Ascending aorta (tissue), 2 donors: Measurements from ENCODE around the gene CD79A. TPM values are rescaled to one million over a fixed set of nuclear protein-coding genes. Genes with fewer than 3 reads are reported as not detected.
"Not testable (repeated sequence)": the region's sequence is repeated elsewhere in the genome, so short reads cannot be mapped to it uniquely, and the experiment has no call there.

Source experiments
- DNase-seq, 2 donors: peaks; one replicate each; pipeline ENCODE4 v3.0.0-alpha.2; 2019; ENCODE audit warnings: low spot score in 2 of 2
- H3K27ac ChIP-seq, 2 donors: fragments of 200-600 bp; sonication (generic); one replicate each; pipeline ENCODE4 v1.5.1; 2016 to 2017; ENCODE audit warnings: mild to moderate bottlenecking in 1 of 2
- H3K27me3 ChIP-seq: fragments of 200-600 bp; sonication (generic); one replicate; pipeline ENCODE4 v1.5.1; 2017
- H3K36me3 ChIP-seq, 2 donors: fragments of 200-600 bp; sonication (generic); one replicate each; pipeline ENCODE4 v1.5.1; 2016
- H3K4me1 ChIP-seq, 2 donors: fragments of 200-600 bp; sonication (generic); one replicate each; pipeline ENCODE4 v1.5.1; 2016 to 2017; ENCODE audit warnings: mild to moderate bottlenecking in 1 of 2
- H3K4me3 ChIP-seq, 2 donors: fragments of 200-600 bp; sonication (generic); one replicate each; pipeline ENCODE4 v1.5.1; 2016 to 2017; ENCODE audit warnings: mild to moderate bottlenecking in 1 of 2
- H3K9me3 ChIP-seq, 2 donors: fragments of 200-600 bp; sonication (generic); one replicate each; pipeline ENCODE4 v1.5.1; 2016
- intact Hi-C: fragments of 100-400 bp; cut with DNase I; formaldehyde crosslinking; loops from one replicate; pipeline ENCODE4 v1.15.1; 2023
- total RNA-seq: library from RNA; depleted of rRNA; stranded (reverse); fragments of >200 nt; gene quantifications from one replicate; pipeline ENCODE4 v1.1.0, GENCODE V29; 2016
- TF ChIP-seq, protein P1 (sequence below), 3 experiments: fragments of 200-600 bp in 2 of 3; fragments of 450-650 bp in 1 of 3; sonication (generic) in 2 of 3; IDR thresholded peaks; one replicate each; pipeline ENCODE4 v1.5.1; 2016 to 2019; ENCODE audit warnings: antibody characterized with exemption in 3 of 3, mild to moderate bottlenecking in 1 of 3, moderate library complexity in 1 of 3

CD79A gene
- total RNA-seq, 1 donor from 2014 or later, result not detected

DNA sequence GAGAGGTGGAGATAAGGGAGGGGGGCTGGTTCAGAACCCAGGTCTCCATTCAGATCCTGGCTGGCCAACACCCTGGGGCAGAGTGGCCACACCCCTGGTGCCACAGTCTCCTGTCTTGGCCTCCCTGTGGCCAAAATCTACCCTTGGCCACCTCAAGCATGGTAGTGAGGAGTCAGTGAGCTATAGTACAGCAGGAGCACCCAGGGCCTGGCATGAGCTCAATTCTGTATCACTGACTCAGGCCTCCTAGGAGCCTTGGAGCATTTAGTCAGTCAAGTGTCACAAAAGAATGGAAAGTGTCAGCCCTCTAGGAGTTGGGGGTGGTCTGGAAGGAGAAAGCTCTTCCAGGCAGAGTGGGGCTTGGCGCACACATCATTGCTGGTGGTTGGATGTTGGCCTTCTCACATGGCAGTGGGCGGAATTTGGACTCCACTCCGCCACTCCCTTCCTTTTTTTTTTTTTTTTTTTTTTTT is 6.6 kb upstream of the CD79A start:
- intact Hi-C loops, result no loop called here
- Histone ChIP-seq H3K9me3 (no peaks in the 10 kb centered on the region), H3K27ac (no peak overlapping the region), H3K36me3 (peaks cover 59 to 60% of the 10 kb centered on the region in 2 donors), H3K4me3 (no peak overlapping the region), H3K27me3 (no peaks in the 10 kb centered on the region), H3K4me1 (no peaks in the 10 kb centered on the region)
- DNase-seq, result no peak
- TF ChIP-seq, protein P1, sequence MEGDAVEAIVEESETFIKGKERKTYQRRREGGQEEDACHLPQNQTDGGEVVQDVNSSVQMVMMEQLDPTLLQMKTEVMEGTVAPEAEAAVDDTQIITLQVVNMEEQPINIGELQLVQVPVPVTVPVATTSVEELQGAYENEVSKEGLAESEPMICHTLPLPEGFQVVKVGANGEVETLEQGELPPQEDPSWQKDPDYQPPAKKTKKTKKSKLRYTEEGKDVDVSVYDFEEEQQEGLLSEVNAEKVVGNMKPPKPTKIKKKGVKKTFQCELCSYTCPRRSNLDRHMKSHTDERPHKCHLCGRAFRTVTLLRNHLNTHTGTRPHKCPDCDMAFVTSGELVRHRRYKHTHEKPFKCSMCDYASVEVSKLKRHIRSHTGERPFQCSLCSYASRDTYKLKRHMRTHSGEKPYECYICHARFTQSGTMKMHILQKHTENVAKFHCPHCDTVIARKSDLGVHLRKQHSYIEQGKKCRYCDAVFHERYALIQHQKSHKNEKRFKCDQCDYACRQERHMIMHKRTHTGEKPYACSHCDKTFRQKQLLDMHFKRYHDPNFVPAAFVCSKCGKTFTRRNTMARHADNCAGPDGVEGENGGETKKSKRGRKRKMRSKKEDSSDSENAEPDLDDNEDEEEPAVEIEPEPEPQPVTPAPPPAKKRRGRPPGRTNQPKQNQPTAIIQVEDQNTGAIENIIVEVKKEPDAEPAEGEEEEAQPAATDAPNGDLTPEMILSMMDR (IDR thresholded peaks at IDR 0.05), result no peak

GRCh38 chr19:41871573-41872383 is 5.3 kb upstream of the CD79A start:
- intact Hi-C loops, result no loop called here

DNA sequence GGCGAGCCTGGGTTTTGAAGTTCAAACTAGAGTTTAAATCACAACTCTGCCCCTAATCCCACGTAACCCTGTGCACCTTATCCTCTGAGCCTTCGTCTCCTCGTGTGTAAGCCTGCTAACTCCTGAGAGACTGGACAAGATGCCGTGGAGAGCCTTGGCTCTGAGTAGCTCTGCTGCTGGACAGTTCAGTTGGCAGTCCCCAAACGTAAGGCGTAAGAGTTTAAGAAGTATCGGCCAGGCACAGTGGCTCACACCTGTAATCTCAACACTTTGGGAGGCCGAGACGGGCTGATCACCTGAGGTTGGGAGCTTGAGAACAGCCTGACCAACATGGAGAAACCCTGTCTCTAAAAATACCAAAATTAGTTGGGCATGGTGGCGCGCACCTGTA is 4.7 kb upstream of the CD79A start:
- Histone ChIP-seq H3K4me3 (no peak overlapping the region), H3K27ac (no peak overlapping the region), H3K4me1 (no peaks in the 10 kb centered on the region), H3K27me3 (no peaks in the 10 kb centered on the region), H3K9me3 (no peaks in the 10 kb centered on the region), H3K36me3 (peaks cover 45 to 47% of the 10 kb centered on the region in 2 donors)
- intact Hi-C loops, result no loop called here
- TF ChIP-seq, protein P1 (IDR thresholded peaks at IDR 0.05), result no peak
- DNase-seq, result no peak

More at GRCh38 chr19:41871573-41872383, 5.3 kb upstream of the CD79A start:
- H3K27ac ChIP-seq, result no peak overlapping the region
- DNase-seq, result no peak
- peaks cover 51% of the 10 kb centered on the region in 2 donors for H3K36me3 ChIP-seq
- H3K4me3 ChIP-seq, result no peak overlapping the region
- TF ChIP-seq, protein P1 (IDR thresholded peaks at IDR 0.05), result no peak
- H3K27me3 ChIP-seq, result no peaks in the 10 kb centered on the region
- H3K9me3 ChIP-seq, result no peaks in the 10 kb centered on the region
- H3K4me1 ChIP-seq, result no peaks in the 10 kb centered on the region

- DNase-seq, result no peak
- TF ChIP-seq, protein P1 (IDR thresholded peaks at IDR 0.05), result peak in 2 of 3 experiments; percentile 29 to 52
- Histone ChIP-seq H3K4me3 (no peak overlapping the region), H3K4me1 (no peaks in the 10 kb centered on the region), H3K27me3 (no peaks in the 10 kb centered on the region), H3K9me3 (no peaks in the 10 kb centered on the region), H3K27ac (no peak overlapping the region), H3K36me3 (peaks cover 39 to 41% of the 10 kb centered on the region in 2 donors)
- intact Hi-C loops, result no loop called here
Measured at GRCh38 chr19:41872775-41873647, 4.1 kb upstream of the CD79A start.

DNA sequence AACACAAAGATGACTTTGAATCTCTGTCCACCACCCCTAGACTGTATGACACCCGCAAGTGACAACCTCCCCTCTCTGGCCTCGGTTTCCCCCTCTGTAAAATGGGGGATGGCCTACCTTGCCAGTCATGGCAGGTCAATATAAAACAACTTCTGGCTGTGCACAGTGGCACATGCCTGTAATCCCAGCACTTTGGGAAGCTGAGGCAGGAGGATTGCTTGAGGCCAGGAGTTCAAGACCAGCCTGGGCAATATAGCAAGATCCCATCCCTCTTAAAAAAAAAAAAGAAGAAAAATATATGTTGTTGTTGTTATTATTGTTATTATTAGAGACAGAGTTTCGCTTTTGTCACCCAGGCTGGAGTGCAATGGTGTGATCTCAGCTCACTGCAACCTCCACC is 1.1 kb upstream of the CD79A start:
- DNase-seq, H3K4me3 ChIP-seq, H3K4me1 ChIP-seq, H3K9me3 ChIP-seq, H3K27ac ChIP-seq, H3K27me3 ChIP-seq, intact Hi-C loops: not testable (repeated sequence)
- peaks cover 12 to 13% of the 10 kb centered on the region in 2 donors for H3K36me3 ChIP-seq
